ENCODE results near the gene FBRSL1.

Gene FBRSL1

GRCh38 chr12:132497514-132498405, 7.8 kb downstream of the FBRSL1 start:
- no peak for DNase-seq (ENCODE audit: low read depth)

GRCh38 chr12:132498931-132499330, 9.0 kb downstream of the FBRSL1 start:
- no peak for DNase-seq (ENCODE audit: low read depth)

- no peak for DNase-seq (ENCODE audit: low read depth)
These were observed 10.3 kb downstream of the FBRSL1 start for GRCh38 chr12:132500142-132500855.

- no peak for DNase-seq (ENCODE audit: low read depth)
These were observed 10.9 kb downstream of the FBRSL1 start for GRCh38 chr12:132500856-132501180.

- no peak for DNase-seq (ENCODE audit: low read depth)
These were observed 11.4 kb downstream of the FBRSL1 start for GRCh38 chr12:132501204-132501940.

GRCh38 chr12:132502149-132502881, 12.4 kb downstream of the FBRSL1 start:
- DNase-seq (ENCODE audit: low read depth): no peak

- no peak for DNase-seq (ENCODE audit: low read depth)
These were observed 12.9 kb downstream of the FBRSL1 start for GRCh38 chr12:132502882-132503193.

GRCh38 chr12:132503618-132504204, 13.8 kb downstream of the FBRSL1 start:
- no peak for DNase-seq (ENCODE audit: low read depth)

GRCh38 chr12:132505105-132505851, 15.3 kb downstream of the FBRSL1 start:
- DNase-seq (ENCODE audit: low read depth): no peak

- DNase-seq (ENCODE audit: low read depth): no peak
These were observed 15.9 kb downstream of the FBRSL1 start for GRCh38 chr12:132505852-132506219.

GRCh38 chr12:132506328-132507160, 16.6 kb downstream of the FBRSL1 start:
- peak; percentile 20 for DNase-seq (ENCODE audit: low read depth)

- no peak for DNase-seq (ENCODE audit: low read depth)
These were observed 17.2 kb downstream of the FBRSL1 start for GRCh38 chr12:132507161-132507538.

- DNase-seq (ENCODE audit: low read depth): no peak
These were observed 17.9 kb downstream of the FBRSL1 start for GRCh38 chr12:132507656-132508490.

GRCh38 chr12:132508491-132508740, 18.5 kb downstream of the FBRSL1 start:
- DNase-seq (ENCODE audit: low read depth): no peak

- no peak for DNase-seq (ENCODE audit: low read depth)
These were observed 19.1 kb downstream of the FBRSL1 start for GRCh38 chr12:132508860-132509732.

GRCh38 chr12:132510111-132510724, 20.3 kb downstream of the FBRSL1 start:
- no peak for DNase-seq (ENCODE audit: low read depth)

GRCh38 chr12:132510746-132511477, 21.0 kb downstream of the FBRSL1 start:
- no peak for DNase-seq (ENCODE audit: low read depth)
